ENCODE results near the gene SPAG7.
A peak's percentile ranks its signal among the peaks of the same experiment; 100 is the strongest.
"Not testable (repeated sequence)": the region's sequence is repeated elsewhere in the genome, so short reads cannot be mapped to it uniquely, and the experiment has no call there.

The SPAG7 gene

DNA sequence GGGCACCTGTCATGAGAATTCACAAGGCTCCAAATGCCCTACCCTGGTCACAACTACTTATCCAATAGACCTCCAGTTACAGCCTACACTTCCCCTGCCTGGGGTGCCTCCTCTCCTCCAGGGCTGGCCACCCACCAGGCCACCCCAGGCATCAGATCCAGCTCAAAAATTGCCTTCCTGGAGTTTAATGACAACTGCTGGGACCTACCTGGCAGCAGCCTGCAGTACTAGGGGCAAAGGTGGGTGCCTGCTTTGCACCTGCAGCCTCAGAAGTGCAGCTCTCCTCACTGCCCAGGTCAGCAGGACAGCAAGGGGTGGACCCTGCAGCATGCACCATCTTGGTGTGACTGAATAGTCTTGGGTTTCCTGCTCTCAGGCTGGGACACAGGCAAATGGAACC is 32.0 kb downstream of the SPAG7 start:
- no peak for DNase-seq

DNA sequence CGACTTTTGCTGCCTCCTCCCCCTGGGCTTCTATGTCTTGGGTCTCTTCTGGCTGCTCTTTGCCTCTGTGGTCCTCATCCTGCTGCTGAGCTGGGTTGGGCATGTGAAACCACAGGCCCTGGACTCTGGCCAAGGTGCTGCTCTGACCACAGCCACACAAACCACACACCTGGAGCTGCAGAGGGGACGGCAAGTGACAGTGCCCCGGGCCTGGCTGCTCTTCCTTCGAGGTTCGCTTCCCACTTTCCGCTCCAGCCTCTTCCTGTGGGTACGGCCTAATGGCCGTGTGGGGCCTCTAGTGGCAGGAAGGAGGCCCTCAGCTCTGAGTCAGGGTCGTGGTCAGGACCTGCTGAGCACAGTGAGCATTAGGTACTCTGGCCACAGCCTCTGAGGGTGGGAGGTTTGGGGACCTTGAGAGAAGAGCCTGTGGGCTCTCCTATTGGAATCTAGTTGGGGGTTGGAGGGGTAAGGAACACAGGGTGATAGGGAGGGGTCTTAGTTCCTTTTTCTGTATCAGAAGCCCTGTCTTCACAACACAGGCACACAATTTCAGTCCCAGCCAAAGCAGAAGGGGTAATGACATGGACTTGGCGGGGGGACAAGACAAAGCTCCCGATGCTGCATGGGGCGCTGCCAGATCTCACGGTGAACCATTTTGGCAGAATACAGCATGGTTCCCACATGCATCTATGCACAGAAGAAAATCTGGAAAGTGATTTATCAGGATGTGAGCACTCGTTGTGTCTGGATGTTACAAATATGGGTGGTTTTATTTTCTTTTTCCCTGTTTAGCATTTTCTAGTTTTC is 33.2 kb downstream of the SPAG7 start:
- DNase-seq, result peak; percentile 23

DNA sequence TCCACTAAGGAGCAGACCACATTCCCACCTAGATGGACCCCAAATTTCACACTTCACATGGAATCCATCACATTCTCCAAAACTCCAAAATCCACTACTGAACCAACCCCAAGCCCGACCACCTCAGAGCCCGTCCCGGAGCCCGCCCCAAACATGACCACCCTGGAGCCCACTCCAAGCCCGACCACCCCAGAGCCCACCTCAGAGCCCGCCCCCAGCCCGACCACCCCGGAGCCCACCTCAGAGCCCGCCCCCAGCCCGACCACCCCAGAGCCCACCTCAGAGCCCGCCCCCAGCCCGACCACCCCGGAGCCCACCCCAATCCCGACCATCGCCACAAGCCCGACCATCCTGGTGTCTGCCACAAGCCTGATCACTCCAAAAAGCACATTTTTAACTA is 34.0 kb downstream of the SPAG7 start:
- DNase-seq, result no peak

DNA sequence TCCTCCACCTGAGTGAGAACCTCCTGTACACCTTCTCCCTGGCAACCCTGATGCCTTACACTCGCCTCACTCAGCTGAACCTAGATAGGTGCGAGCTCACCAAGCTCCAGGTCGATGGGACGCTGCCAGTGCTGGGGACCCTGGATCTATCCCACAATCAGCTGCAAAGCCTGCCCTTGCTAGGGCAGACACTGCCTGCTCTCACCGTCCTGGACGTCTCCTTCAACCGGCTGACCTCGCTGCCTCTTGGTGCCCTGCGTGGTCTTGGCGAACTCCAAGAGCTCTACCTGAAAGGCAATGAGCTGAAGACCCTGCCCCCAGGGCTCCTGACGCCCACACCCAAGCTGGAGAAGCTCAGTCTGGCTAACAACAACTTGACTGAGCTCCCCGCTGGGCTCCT is 34.9 kb downstream of the SPAG7 start:
- DNase-seq, result no peak

DNA sequence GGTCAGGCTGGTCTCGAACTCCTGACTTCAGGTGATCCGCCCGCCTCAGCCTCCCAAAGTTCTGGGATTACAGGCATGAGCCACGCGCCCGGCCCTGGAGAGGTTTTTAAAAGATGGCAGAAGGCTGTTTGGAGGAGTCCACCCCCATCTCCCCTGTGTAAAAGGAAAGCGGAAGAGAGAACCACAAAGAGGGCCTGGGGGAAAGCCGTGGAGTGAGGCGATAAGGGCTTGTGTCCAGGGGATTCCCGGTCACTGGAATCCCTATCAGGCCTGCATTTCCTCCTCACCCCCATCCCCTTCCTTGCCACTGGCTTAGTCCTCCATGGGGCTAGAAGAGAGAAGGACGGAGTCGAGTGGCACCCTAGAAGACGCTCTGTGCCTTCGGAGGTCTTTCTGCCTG is 35.7 kb downstream of the SPAG7 start, which contains the start of gene GP1BA:
TSS of gene GP1BA (plus strand) at position 315 of the 400 bp plus-strand sequence. CDS start 328 bp downstream, outside the sequence.
- no peak for DNase-seq

DNA sequence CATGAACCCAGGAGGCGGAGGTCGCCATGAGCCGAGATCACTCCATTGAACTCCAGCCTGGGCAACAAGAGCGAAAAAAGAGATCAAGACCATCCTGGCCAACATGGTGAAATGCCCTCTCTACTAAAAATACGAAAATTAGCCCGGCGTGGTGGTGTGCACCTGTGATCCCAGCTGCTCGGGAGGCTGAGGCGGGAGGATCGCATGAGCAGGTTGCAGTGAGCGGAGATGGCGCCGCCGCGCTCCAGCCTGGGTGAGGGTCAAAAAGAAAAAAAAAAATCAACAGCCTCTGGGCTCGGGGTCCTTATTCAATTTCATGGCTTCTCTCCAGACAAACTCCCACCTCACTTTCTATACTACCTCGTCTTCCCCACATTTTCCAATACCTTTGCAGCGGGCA is 38.7 kb downstream of the SPAG7 start:
- no peak for DNase-seq

DNA sequence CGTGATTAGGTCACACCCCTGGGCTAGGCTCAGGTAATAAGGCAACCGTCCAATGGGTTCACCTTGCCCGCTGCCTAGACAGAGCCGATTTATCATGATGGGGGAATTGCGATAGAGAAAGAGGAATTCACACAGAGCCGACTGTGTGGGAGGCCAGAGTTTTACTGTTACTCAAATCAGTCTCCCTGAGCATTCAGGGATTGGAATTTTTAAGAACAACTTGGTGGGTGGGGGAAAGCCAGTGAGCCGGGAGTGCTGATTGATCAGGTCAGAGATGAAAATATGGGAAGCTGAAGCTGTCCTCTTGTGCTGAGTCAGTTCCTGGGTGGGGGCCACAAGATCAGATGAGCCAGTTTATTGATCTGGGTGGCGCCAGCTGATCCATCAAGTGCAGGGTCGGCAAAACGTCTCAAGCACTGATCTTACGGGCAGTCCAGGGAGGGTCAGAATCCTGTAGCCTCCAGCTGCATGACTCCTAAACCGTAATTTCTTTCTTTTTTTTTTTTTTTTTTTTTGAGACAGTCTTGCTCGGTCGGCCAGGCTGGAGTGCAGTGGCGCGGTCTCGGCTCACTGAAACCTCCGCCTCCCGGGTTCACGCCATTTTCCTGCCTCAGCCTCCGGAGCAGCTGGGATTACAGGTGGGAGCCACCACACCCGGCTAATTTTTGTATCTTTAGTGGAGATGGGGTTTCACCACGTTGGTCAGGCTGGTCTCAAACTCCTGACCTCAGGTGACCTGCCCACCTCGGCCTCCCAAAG is 40.9 kb downstream of the SPAG7 start:
- not testable (repeated sequence) for DNase-seq

DNA sequence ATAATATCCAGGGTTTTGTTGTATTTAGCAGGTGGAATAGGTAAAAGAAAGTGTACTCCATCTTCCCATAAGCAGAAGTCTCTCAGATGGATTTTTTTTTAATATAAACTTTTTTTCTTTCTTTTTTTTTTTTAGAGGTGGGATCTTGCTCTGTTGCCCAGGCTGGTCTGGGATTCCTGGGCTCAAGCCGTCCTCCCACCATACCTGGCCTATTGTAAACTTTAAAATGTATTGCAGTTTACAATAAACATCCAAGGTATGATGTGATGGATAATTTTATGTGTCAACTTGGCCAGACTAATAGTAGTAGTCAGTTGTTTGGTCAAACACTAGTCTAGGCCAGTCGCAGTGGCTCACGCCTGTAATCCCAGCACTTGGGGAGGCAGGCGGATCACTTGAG is 46.3 kb downstream of the SPAG7 start:
- no peak for DNase-seq

DNA sequence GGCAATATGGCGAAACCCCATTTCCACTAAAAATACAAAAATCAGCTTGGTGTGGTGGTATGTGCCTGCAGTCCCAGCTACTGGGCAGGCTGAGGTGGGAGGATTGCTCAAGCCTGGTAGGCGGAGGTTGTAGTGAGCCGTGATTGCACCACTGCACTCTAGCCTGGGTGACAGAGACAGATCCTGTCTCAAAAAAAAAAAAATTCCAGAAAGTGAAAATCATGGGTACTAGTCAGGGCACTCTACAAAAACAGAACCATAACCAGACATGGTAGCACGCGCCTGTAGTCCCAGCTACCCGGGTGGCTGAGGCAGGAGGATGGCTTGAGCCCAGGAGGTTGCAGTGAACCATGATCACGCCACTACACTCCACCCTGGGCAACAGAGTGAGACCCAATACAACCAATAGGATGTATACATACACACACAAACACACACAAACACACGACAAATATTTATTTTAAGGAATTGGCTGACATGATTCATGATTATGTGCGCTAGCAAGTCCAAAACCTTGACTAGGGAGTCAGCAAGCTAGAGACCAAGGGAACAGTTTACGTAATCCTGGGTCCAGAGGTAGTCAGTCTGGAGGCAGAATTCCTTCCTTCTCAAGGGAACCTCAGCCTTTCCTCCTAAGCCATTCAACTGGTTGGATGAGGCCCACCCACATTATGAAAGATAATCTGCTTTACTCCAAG is 47.1 kb downstream of the SPAG7 start:
- DNase-seq, result no peak

DNA sequence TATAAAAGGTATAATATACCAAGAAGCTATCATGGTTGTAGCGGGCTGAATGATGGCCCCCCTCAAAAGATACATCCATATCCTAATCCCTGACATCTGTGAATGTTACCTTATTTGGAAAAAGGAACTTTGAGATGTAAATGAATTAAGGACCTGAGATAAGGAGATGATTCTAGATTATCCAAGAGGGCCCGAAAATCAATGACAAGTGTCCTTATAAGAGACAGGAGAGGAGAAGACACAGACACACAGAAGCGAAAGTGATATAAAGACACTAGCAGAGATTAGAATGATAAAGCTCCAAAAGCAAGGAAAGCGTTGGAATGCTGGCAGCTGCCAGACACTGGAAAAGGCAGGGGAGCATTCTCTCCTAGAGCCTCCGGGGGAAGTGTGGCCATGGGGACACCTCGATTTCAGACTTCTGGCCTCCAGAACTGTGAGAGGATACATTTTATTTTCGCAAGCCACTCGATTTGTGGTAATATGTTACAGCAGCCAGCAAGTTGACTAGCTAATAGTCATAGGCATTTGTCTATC is 48.0 kb downstream of the SPAG7 start:
- DNase-seq, result no peak

DNA sequence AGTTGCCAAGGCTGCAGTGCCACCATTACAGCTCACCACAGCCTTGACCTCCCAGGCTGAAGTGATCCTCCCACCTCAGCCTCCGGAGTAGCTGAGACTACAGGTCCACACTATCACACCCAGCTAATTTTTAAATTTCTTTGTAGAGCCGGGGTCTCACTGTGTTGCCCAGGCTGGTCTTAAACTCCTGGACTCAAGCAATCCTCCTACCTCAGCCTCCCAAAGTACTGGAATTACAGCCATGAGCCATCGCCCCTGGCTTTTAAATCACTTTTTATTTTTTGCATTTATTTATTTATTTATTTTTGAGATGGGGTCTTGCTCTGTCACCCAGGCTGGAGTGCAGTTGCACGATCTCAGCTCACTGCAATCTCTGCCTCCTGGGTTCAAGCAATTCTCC is 53.1 kb downstream of the SPAG7 start:
- not testable (repeated sequence) for DNase-seq

DNA sequence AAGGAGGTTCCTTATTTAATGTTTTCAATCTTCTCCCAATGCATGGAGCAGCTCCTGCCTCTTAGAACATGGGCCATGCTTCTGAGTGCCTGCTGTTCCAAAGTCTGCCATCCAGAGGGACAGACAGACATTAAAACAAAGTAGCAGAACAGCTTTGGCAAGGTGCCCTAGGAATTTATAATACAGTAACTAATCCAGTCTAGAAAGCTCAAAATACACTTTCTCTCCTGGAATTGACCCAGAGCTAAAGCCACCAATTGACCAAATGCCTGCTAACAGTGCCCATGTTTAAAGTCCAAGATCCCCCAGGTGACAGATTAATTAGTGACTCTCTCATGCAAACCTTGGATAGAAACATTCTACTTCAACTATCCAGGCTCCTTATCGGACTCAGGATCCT is 53.6 kb downstream of the SPAG7 start:
- DNase-seq, result no peak

Data from KG1 (cell line).